ENCODE measurements around the gene MAPK10.

GRCh38 chr4:86007042-86007441 is 352.8 kb downstream of the MAPK10 start:
- TF ChIP-seq EZH2 (IDR thresholded peaks at IDR 0.05; ENCODE audit: borderline replicate concordance, low read depth, low read length, poor library complexity, severe bottlenecking): no peak
- TF ChIP-seq CTCF (conservative IDR thresholded peaks at IDR 0.05; ENCODE audit: low read depth, low read length): no peak
